ENCODE data around the gene ARHGAP9.

- no peak for TF ChIP-seq POLR2A (IDR thresholded peaks at IDR 0.05)
- TF ChIP-seq, protein P1, sequence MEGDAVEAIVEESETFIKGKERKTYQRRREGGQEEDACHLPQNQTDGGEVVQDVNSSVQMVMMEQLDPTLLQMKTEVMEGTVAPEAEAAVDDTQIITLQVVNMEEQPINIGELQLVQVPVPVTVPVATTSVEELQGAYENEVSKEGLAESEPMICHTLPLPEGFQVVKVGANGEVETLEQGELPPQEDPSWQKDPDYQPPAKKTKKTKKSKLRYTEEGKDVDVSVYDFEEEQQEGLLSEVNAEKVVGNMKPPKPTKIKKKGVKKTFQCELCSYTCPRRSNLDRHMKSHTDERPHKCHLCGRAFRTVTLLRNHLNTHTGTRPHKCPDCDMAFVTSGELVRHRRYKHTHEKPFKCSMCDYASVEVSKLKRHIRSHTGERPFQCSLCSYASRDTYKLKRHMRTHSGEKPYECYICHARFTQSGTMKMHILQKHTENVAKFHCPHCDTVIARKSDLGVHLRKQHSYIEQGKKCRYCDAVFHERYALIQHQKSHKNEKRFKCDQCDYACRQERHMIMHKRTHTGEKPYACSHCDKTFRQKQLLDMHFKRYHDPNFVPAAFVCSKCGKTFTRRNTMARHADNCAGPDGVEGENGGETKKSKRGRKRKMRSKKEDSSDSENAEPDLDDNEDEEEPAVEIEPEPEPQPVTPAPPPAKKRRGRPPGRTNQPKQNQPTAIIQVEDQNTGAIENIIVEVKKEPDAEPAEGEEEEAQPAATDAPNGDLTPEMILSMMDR (IDR thresholded peaks at IDR 0.05) = no peak
Measured at GRCh38 chr12:57515934-57516541, 36.4 kb upstream of the ARHGAP9 start.
